BLaER1 treated with 17β-estradiol and CSF1 and Interleukin-3, amounts not matched to agents 10 nM and 100 nM (cell line): Measurements from ENCODE around the gene LENEP.

ENCODE experiments used
- H3K27ac ChIP-seq, 11 experiments: shearing (Covaris generic); formaldehyde crosslinking; 2 replicates each; pipeline ENCODE4 v1.8.1; 2022
- H3K27me3 ChIP-seq, 11 experiments: shearing (Covaris generic); formaldehyde crosslinking; 2 replicates each; pipeline ENCODE4 v1.8.1; 2022
- H3K36me3 ChIP-seq, 11 experiments: shearing (Covaris generic); formaldehyde crosslinking; 2 replicates each; pipeline ENCODE4 v1.8.1; 2022
- H3K4me1 ChIP-seq, 10 experiments: shearing (Covaris generic); formaldehyde crosslinking; 2 replicates each; pipeline ENCODE4 v1.8.1; 2022
- H3K4me2 ChIP-seq, 11 experiments: shearing (Covaris generic); formaldehyde crosslinking; 2 replicates each; pipeline ENCODE4 v1.8.1; 2022
- H3K4me3 ChIP-seq, 10 experiments: shearing (Covaris generic); formaldehyde crosslinking; 2 replicates each; pipeline ENCODE4 v1.8.1; 2022
- H3K9ac ChIP-seq, 11 experiments: shearing (Covaris generic); formaldehyde crosslinking; 2 replicates each; pipeline ENCODE4 v1.8.1; 2022
- H3K9me3 ChIP-seq, 11 experiments: shearing (Covaris generic); formaldehyde crosslinking; replicated peaks in 1 of 11; 2 replicates each; pipeline ENCODE4 v1.8.1; 2022
- H4K20me1 ChIP-seq, 11 experiments: shearing (Covaris generic); formaldehyde crosslinking; 2 replicates each; pipeline ENCODE4 v1.8.1; 2022
- Cebpa-rat ChIP-seq, 11 experiments: shearing (Covaris generic); IDR thresholded peaks; 2 replicates each; pipeline ENCODE4 v1.8.1; 2022

The LENEP gene

GRCh38 chr1:154996966-154997701, 3.7 kb downstream of the LENEP start:
- no peaks in the 10 kb centered on the region for H3K9me3 ChIP-seq
- peaks cover 67 to 87% (median 79%) of the 10 kb centered on the region in 10 experiments for H3K4me1 ChIP-seq
- H3K36me3 ChIP-seq, result peaks cover 0 to 8% (median 0%) of the 10 kb centered on the region in 11 experiments; a peak in 5 of 22 replicates
- H3K27ac ChIP-seq, result 0 out of 22 replicates have a peak overlapping the region, but pooled peaks of 2 of the 11 experiments have one; percentile 13 to 27
- no peak overlapping the region; a peak in 1 of 20 replicates for H3K4me3 ChIP-seq
- H3K27me3 ChIP-seq, result no peaks in the 10 kb centered on the region
- peaks cover 0 to 9% (median 4%) of the 10 kb centered on the region in 11 experiments; a peak in 7 of 22 replicates for H4K20me1 ChIP-seq
- peak overlapping the region; percentile 53 to 100 (median 75) for H3K4me2 ChIP-seq
- TF ChIP-seq Cebpa-rat (IDR thresholded peaks at IDR 0.05), result no peak
- H3K9ac ChIP-seq, result peak overlapping the region in 4 of 11 experiments; percentile 19 to 30 (median 24); a peak in 4 of 22 replicates

GRCh38 chr1:154998201-154998780, 4.9 kb downstream of the LENEP start:
- no peaks in the 10 kb centered on the region for H3K27me3 ChIP-seq
- H3K27ac ChIP-seq, result peak overlapping the region in 1 of 11 experiments; percentile 30; a peak in 2 of 22 replicates
- peaks cover 0 to 8% (median 0%) of the 10 kb centered on the region in 11 experiments; a peak in 2 of 22 replicates for H4K20me1 ChIP-seq
- TF ChIP-seq Cebpa-rat (IDR thresholded peaks at IDR 0.05), result no peak
- peak overlapping the region in 2 of 10 experiments; percentile 67 to 81; a peak in 4 of 20 replicates for H3K4me3 ChIP-seq
- H3K4me1 ChIP-seq, result peaks cover 60 to 76% (median 70%) of the 10 kb centered on the region in 10 experiments
- H3K4me2 ChIP-seq, result peak overlapping the region; percentile 91 to 100 (median 99)
- no peaks in the 10 kb centered on the region for H3K9me3 ChIP-seq
- H3K36me3 ChIP-seq, result no peaks in the 10 kb centered on the region
- H3K9ac ChIP-seq, result peak overlapping the region in 2 of 11 experiments; percentile 34 to 58; a peak in 5 of 22 replicates

GRCh38 chr1:154998818-154999570, 5.6 kb downstream of the LENEP start:
- no peak for TF ChIP-seq Cebpa-rat (IDR thresholded peaks at IDR 0.05)
- no peaks in the 10 kb centered on the region for H3K27me3 ChIP-seq
- H3K27ac ChIP-seq, result peak overlapping the region in 3 of 11 experiments; percentile 27 to 43 (median 30); a peak in 4 of 22 replicates
- peaks cover 54 to 71% (median 63%) of the 10 kb centered on the region in 10 experiments for H3K4me1 ChIP-seq
- H4K20me1 ChIP-seq, result peaks cover 0 to 8% (median 0%) of the 10 kb centered on the region in 11 experiments; a peak in 2 of 22 replicates
- peak overlapping the region; percentile 44 to 96 (median 72); a peak in 18 of 20 replicates for H3K4me3 ChIP-seq
- H3K4me2 ChIP-seq, result peak overlapping the region; percentile 91 to 100 (median 99)
- peak overlapping the region in 9 of 11 experiments; percentile 13 to 84 (median 58); a peak in 13 of 22 replicates for H3K9ac ChIP-seq
- no peaks in the 10 kb centered on the region for H3K36me3 ChIP-seq
- H3K9me3 ChIP-seq, result no peaks in the 10 kb centered on the region

DNA sequence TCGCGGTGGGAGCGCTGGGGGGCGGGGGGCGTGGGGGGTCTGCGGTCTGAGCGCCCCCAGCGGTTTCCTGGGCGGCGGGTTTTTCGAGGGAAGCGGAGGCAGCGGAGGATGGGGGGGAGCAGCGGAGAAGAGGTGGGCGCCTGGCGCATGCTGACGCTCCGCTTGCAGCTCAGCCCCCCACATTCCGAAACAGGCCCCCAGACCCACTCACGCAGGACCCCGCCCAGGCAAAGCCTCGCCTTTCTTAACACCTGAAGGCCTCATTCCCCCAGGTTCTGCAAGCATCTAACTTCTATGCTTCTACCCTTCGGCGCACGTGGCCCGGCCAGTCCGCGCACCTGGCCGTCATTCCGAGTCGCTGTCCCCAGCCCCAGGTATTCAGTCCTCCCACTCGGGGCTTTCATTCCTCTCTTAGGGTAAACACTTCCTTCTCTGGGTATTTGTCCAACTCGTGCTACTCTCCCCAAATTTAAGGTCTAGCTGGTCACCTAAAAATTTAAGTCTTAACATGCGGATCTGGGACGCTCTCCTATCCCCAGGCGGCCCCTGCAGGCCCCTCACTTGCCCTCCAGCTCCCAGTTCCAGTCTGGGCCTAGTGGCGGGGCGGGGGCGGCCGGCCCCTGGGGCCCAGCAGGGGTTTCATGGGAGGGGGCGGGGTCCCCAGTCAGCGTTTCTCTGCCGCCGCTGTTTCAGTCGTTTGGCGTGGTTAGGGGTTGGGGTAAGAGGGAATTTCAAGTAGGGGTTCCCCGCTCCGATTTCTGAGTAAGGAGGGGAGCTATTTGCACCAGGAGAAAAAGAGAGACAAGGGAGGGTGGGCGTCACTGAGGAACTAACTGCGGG, 6.4 kb downstream of the LENEP start:
- no peak for TF ChIP-seq Cebpa-rat (IDR thresholded peaks at IDR 0.05)
- Histone ChIP-seq H3K9ac (peak overlapping the region; percentile 50 to 84 (median 73)), H3K4me2 (peak overlapping the region; percentile 91 to 100 (median 99)), H3K9me3 (no peaks in the 10 kb centered on the region), H4K20me1 (peaks cover 0 to 8% (median 0%) of the 10 kb centered on the region in 11 experiments; a peak in 2 of 22 replicates), H3K4me3 (peak overlapping the region; percentile 63 to 96 (median 72)), H3K27me3 (no peaks in the 10 kb centered on the region), H3K27ac (peak overlapping the region; percentile 45 to 90 (median 64); a peak in 20 of 22 replicates), H3K4me1 (peaks cover 54 to 71% (median 63%) of the 10 kb centered on the region in 10 experiments), H3K36me3 (no peaks in the 10 kb centered on the region)

DNA sequence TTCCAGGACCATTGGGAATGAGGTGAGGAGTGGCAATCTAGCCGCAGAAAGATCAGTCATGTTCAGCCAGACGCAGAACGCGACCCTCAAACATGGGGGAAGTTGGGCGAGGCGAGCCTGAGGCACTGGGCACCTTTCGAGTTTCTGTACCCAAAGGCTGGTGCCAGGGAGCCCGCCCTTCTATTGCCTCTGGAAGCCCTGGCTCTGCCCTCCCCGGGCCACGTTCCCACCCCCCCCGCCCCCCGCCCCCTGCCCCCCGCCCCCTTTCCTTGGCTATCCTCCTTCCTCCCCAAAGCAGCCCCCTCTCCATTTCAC, 7.0 kb downstream of the LENEP start:
- Histone ChIP-seq H3K9ac (peak overlapping the region; percentile 74 to 87 (median 83)), H3K27me3 (no peaks in the 10 kb centered on the region), H4K20me1 (peaks cover 0 to 8% (median 0%) of the 10 kb centered on the region in 11 experiments; a peak in 2 of 22 replicates), H3K9me3 (no peaks in the 10 kb centered on the region), H3K27ac (peak overlapping the region; percentile 68 to 90 (median 85); a peak in 21 of 22 replicates), H3K4me3 (peak overlapping the region; percentile 63 to 96 (median 72)), H3K4me1 (peaks cover 54 to 71% (median 64%) of the 10 kb centered on the region in 10 experiments), H3K36me3 (no peaks in the 10 kb centered on the region), H3K4me2 (peak overlapping the region; percentile 91 to 100 (median 99))
- no peak for TF ChIP-seq Cebpa-rat (IDR thresholded peaks at IDR 0.05)

DNA sequence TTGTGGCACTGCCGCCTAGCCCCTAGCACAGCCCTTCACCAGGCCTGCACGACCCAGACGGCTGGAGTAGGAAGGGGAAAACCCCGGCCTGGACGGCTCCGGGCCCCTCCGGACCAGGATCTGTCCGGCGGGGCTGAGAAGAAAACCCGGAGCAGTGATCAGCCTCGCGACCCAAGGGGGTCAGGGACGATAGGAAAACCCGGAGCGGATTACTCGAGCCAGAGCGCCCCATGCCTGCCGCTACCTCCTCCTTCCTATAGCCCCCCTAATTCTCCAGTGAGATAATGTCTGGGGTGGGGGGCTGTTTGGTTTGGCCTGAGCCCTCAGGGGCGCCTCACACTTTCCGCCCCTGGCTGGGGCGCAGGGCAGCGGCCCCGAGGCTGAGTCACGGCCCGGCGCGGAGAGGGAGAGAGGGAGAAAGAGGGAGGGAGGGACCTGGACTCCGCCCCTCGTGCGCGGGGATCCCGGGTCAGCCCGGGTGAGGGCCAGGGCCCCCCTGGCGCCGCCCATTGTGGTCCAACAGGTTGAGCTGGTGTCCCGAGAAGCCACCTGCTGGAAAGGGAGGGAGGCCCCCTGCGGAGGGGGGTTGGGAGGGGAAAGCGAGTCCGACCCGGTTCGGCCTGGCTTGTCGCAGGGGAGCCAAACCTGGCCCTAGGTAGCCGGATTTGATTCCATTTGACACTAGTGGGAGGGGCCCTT, 7.5 kb downstream of the LENEP start:
- Histone ChIP-seq H3K4me2 (peak overlapping the region; percentile 91 to 100 (median 99)), H3K4me3 (peak overlapping the region; percentile 63 to 96 (median 72)), H3K27ac (peak overlapping the region; percentile 68 to 90 (median 85)), H4K20me1 (peaks cover 0 to 8% (median 0%) of the 10 kb centered on the region in 11 experiments; a peak in 2 of 22 replicates), H3K27me3 (no peaks in the 10 kb centered on the region), H3K36me3 (no peaks in the 10 kb centered on the region), H3K9ac (peak overlapping the region; percentile 74 to 87 (median 83)), H3K9me3 (no peaks in the 10 kb centered on the region), H3K4me1 (peaks cover 54 to 71% (median 68%) of the 10 kb centered on the region in 10 experiments)
- TF ChIP-seq Cebpa-rat (IDR thresholded peaks at IDR 0.05), result no peak

GRCh38 chr1:155001425-155001674, 8.0 kb downstream of the LENEP start:
- peaks cover 0 to 8% (median 0%) of the 10 kb centered on the region in 11 experiments; a peak in 2 of 22 replicates for H4K20me1 ChIP-seq
- H3K9ac ChIP-seq, result peak overlapping the region; percentile 74 to 87 (median 83)
- H3K4me1 ChIP-seq, result peaks cover 54 to 72% (median 68%) of the 10 kb centered on the region in 10 experiments
- no peaks in the 10 kb centered on the region for H3K9me3 ChIP-seq
- H3K36me3 ChIP-seq, result no peaks in the 10 kb centered on the region
- peak overlapping the region; percentile 68 to 90 (median 85) for H3K27ac ChIP-seq
- H3K4me3 ChIP-seq, result peak overlapping the region; percentile 63 to 96 (median 72)
- H3K27me3 ChIP-seq, result no peaks in the 10 kb centered on the region
- H3K4me2 ChIP-seq, result peak overlapping the region; percentile 91 to 100 (median 99)
- TF ChIP-seq Cebpa-rat (IDR thresholded peaks at IDR 0.05), result no peak
